ENCODE data around the gene ARHGAP24. TPM values are rescaled to one million over a fixed set of nuclear protein-coding genes. Genes with fewer than 3 reads are reported as not detected.

The ARHGAP24 gene
- total and polyA plus RNA-seq, 3 experiments from 2014 or later, result not detected

- H3K4me1 Mint-ChIP-seq, result no peaks in the 10 kb centered on the region
- peaks cover 5 to 22% (median 14%) of the 10 kb centered on the region in 5 donors for H3K9me3 Mint-ChIP-seq
- no peaks in the 10 kb centered on the region for H3K27me3 Mint-ChIP-seq
- H3K4me3 Mint-ChIP-seq, result no peak overlapping the region
- H3K27ac Mint-ChIP-seq, result no peak overlapping the region
- Histone ChIP-seq H3K36me3 (ENCODE audit: insufficient read depth, low read length) (no peaks in the 10 kb centered on the region), H3K9me3 (ENCODE audit: low read length) (no peaks in the 10 kb centered on the region), H3K27me3 (ENCODE audit: insufficient read depth, low read length, poor library complexity, severe bottlenecking) (no peaks in the 10 kb centered on the region), H3K27ac (ENCODE audit: low read depth, low read length) (no peak overlapping the region), H3K4me3 (ENCODE audit: low read length) (no peak overlapping the region), H3K4me1 (ENCODE audit: insufficient read depth, low read length) (no peaks in the 10 kb centered on the region)
- no peak for DNase-seq
- H3K36me3 Mint-ChIP-seq, result peaks cover 0 to 2% (median 0%) of the 10 kb centered on the region in 3 donors
- ChIA-PET POLR2A (no interaction called here), CTCF (no interaction called here)
Measured at GRCh38 chr4:85701861-85702321, 226.9 kb downstream of the ARHGAP24 start.

DNA sequence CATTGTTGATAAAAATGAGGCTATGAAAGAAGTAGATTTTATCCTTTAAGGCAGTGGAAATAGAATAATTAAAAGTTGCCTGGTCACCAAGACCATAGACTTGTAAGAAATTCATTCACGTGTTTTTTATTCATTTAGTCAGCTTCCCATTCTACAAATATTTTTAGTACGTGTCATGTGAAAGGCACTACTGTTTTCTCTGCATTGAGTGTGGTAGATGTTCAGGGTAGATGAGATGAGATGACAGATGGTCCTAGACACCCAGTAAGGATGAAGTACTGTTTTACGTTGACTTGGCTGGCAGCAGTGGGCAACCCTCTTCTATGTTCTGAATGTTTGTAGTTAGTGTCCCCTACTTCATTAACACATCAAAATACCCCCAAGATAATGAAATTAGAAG lies 228.1 kb downstream of the ARHGAP24 start:
- Histone ChIP-seq H3K4me1 (ENCODE audit: insufficient read depth, low read length) (no peaks in the 10 kb centered on the region), H3K27me3 (ENCODE audit: insufficient read depth, low read length, poor library complexity, severe bottlenecking) (no peaks in the 10 kb centered on the region), H3K4me3 (ENCODE audit: low read length) (no peak overlapping the region), H3K9me3 (ENCODE audit: low read length) (no peaks in the 10 kb centered on the region), H3K36me3 (ENCODE audit: insufficient read depth, low read length) (no peaks in the 10 kb centered on the region), H3K27ac (ENCODE audit: low read depth, low read length) (no peak overlapping the region)
- ChIA-PET POLR2A (no interaction called here), CTCF (no interaction called here)
- Mint-ChIP-seq H3K36me3 (no peaks in the 10 kb centered on the region), H3K27ac (no peak overlapping the region), H3K27me3 (no peaks in the 10 kb centered on the region), H3K4me1 (no peaks in the 10 kb centered on the region), H3K9me3 (peaks cover 4 to 20% (median 11%) of the 10 kb centered on the region in 5 donors), H3K4me3 (no peak overlapping the region)
- no peak for DNase-seq

- no peak for DNase-seq
- Histone ChIP-seq H3K4me3 (ENCODE audit: low read length) (no peak overlapping the region), H3K9me3 (ENCODE audit: low read length) (no peaks in the 10 kb centered on the region), H3K27ac (ENCODE audit: low read depth, low read length) (no peak overlapping the region), H3K36me3 (ENCODE audit: insufficient read depth, low read length) (no peaks in the 10 kb centered on the region), H3K27me3 (ENCODE audit: insufficient read depth, low read length, poor library complexity, severe bottlenecking) (no peaks in the 10 kb centered on the region), H3K4me1 (ENCODE audit: insufficient read depth, low read length) (no peaks in the 10 kb centered on the region)
- Mint-ChIP-seq H3K27ac (no peak overlapping the region), H3K4me3 (no peak overlapping the region), H3K4me1 (no peaks in the 10 kb centered on the region), H3K36me3 (no peaks in the 10 kb centered on the region), H3K9me3 (peaks cover 2 to 9% (median 3%) of the 10 kb centered on the region in 5 donors), H3K27me3 (no peaks in the 10 kb centered on the region)
- POLR2A ChIA-PET, result no interaction called here
- CTCF ChIA-PET, result no interaction called here
Measured at GRCh38 chr4:85707611-85708010, 232.7 kb downstream of the ARHGAP24 start.

DNA sequence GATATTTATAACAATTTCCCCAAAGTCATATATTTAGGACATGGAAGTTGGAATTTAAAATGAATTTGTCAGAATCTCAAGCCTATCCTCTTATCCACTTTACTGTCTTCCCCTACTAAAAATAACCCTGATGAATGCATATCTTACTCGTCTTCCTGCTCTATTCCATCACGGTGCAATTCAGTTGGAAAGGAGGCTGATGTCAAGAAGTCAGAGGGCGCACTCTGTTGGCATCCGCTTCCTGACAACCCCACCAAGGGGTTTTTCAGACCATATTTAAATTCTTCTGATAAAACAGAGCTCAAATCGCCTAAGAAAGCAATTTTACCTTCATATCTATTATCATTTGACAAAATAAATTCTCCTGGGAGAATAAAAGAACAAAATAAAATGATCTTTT lies 233.5 kb downstream of the ARHGAP24 start:
- no peak overlapping the region for H3K27ac Mint-ChIP-seq

DNA sequence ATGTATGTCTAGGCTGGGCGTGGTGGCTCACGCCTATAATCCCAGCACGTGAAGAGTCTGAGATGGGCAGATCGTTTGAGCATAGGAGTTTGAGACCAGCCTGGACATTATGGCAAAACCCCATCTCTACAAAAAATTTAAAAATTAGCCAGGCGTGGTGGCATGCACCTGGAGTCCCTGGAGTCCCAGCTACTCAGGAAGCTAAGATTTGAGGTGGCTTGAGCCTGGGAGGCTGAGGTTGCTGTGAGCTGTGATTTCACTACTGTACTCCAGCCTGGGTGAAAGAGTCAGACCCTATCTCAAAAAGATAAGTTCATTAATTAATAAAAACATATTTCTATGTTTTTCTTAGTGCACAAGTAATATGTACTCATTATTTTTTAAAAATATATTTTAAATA lies 238.1 kb downstream of the ARHGAP24 start:
- Mint-ChIP-seq H3K27me3 (no peaks in the 10 kb centered on the region), H3K27ac (no peak overlapping the region), H3K4me1 (no peaks in the 10 kb centered on the region), H3K9me3 (peaks cover 0 to 4% (median 2%) of the 10 kb centered on the region in 5 donors), H3K36me3 (no peaks in the 10 kb centered on the region), H3K4me3 (no peak overlapping the region)
- DNase-seq, result no peak
- CTCF ChIA-PET, result no interaction called here
- no peaks in the 10 kb centered on the region for H3K9me3 ChIP-seq (ENCODE audit: low read length)
- POLR2A ChIA-PET, result no interaction called here
- no peak overlapping the region for H3K4me3 ChIP-seq (ENCODE audit: low read length)
- no peaks in the 10 kb centered on the region for H3K27me3 ChIP-seq (ENCODE audit: insufficient read depth, low read length, poor library complexity, severe bottlenecking)
- no peaks in the 10 kb centered on the region for H3K36me3 ChIP-seq (ENCODE audit: insufficient read depth, low read length)
- H3K27ac ChIP-seq (ENCODE audit: low read depth, low read length), result no peak overlapping the region
- H3K4me1 ChIP-seq (ENCODE audit: insufficient read depth, low read length), result no peaks in the 10 kb centered on the region

More for the DNA sequence above, 233.5 kb downstream of the ARHGAP24 start:
- Mint-ChIP-seq H3K9me3 (peaks cover 2 to 7% (median 3%) of the 10 kb centered on the region in 5 donors), H3K4me3 (no peak overlapping the region), H3K4me1 (no peaks in the 10 kb centered on the region), H3K27me3 (no peaks in the 10 kb centered on the region), H3K36me3 (no peaks in the 10 kb centered on the region)
- no peak overlapping the region for H3K27ac ChIP-seq (ENCODE audit: low read depth, low read length)
- H3K9me3 ChIP-seq (ENCODE audit: low read length), result no peaks in the 10 kb centered on the region
- no peaks in the 10 kb centered on the region for H3K36me3 ChIP-seq (ENCODE audit: insufficient read depth, low read length)
- no peak for DNase-seq
- no peak overlapping the region for H3K4me3 ChIP-seq (ENCODE audit: low read length)
- no peaks in the 10 kb centered on the region for H3K27me3 ChIP-seq (ENCODE audit: insufficient read depth, low read length, poor library complexity, severe bottlenecking)
- POLR2A ChIA-PET, result no interaction called here
- CTCF ChIA-PET, result no interaction called here
- H3K4me1 ChIP-seq (ENCODE audit: insufficient read depth, low read length), result no peaks in the 10 kb centered on the region

- Mint-ChIP-seq H3K4me1 (no peaks in the 10 kb centered on the region), H3K27me3 (no peaks in the 10 kb centered on the region), H3K9me3 (peaks cover 1 to 12% (median 3%) of the 10 kb centered on the region in 5 donors), H3K27ac (no peak overlapping the region), H3K36me3 (no peaks in the 10 kb centered on the region), H3K4me3 (no peak overlapping the region)
- POLR2A ChIA-PET, result no interaction called here
- no peaks in the 10 kb centered on the region for H3K27me3 ChIP-seq (ENCODE audit: insufficient read depth, low read length, poor library complexity, severe bottlenecking)
- CTCF ChIA-PET, result no interaction called here
- H3K27ac ChIP-seq (ENCODE audit: low read depth, low read length), result no peak overlapping the region
- no peaks in the 10 kb centered on the region for H3K9me3 ChIP-seq (ENCODE audit: low read length)
- no peaks in the 10 kb centered on the region for H3K36me3 ChIP-seq (ENCODE audit: insufficient read depth, low read length)
- no peak for DNase-seq
- H3K4me3 ChIP-seq (ENCODE audit: low read length), result no peak overlapping the region
- H3K4me1 ChIP-seq (ENCODE audit: insufficient read depth, low read length), result no peaks in the 10 kb centered on the region
Measured at GRCh38 chr4:85715991-85716737, 241.2 kb downstream of the ARHGAP24 start.

GRCh38 chr4:85717351-85717750 lies 242.4 kb downstream of the ARHGAP24 start:
- no peak for DNase-seq
- Mint-ChIP-seq H3K36me3 (no peaks in the 10 kb centered on the region), H3K4me1 (no peaks in the 10 kb centered on the region), H3K9me3 (peaks cover 1 to 12% (median 3%) of the 10 kb centered on the region in 5 donors), H3K27ac (no peak overlapping the region), H3K4me3 (no peak overlapping the region), H3K27me3 (no peaks in the 10 kb centered on the region)
- H3K9me3 ChIP-seq (ENCODE audit: low read length), result no peaks in the 10 kb centered on the region
- no peak overlapping the region for H3K4me3 ChIP-seq (ENCODE audit: low read length)
- H3K27me3 ChIP-seq (ENCODE audit: insufficient read depth, low read length, poor library complexity, severe bottlenecking), result no peaks in the 10 kb centered on the region
- H3K4me1 ChIP-seq (ENCODE audit: insufficient read depth, low read length), result no peaks in the 10 kb centered on the region
- ChIA-PET CTCF (no interaction called here), POLR2A (no interaction called here)
- no peaks in the 10 kb centered on the region for H3K36me3 ChIP-seq (ENCODE audit: insufficient read depth, low read length)
- H3K27ac ChIP-seq (ENCODE audit: low read depth, low read length), result no peak overlapping the region

DNA sequence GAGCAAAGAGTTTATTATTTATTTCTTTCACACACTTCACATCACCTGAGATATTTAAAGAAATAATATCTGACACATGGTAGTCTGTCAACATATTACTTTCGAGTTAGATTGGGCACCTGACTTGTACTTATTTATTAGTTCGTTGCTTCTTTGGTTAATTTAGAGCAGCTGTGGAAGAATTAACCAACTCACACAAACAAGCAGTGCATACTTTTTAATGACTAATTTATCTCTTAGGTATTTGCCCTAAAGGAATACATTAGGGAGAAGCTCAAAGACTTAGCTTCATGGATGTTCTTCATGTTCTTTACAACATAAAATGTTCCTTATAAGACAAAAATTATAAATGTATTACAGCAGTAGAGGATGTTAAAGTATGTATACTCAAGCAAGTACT lies 242.9 kb downstream of the ARHGAP24 start:
- Mint-ChIP-seq H3K9me3 (peaks cover 1 to 12% (median 3%) of the 10 kb centered on the region in 5 donors), H3K27ac (no peak overlapping the region), H3K4me1 (no peaks in the 10 kb centered on the region), H3K36me3 (no peaks in the 10 kb centered on the region), H3K27me3 (no peaks in the 10 kb centered on the region), H3K4me3 (no peak overlapping the region)
- CTCF ChIA-PET, result no interaction called here
- Histone ChIP-seq H3K36me3 (ENCODE audit: insufficient read depth, low read length) (no peaks in the 10 kb centered on the region), H3K4me3 (ENCODE audit: low read length) (no peak overlapping the region), H3K27ac (ENCODE audit: low read depth, low read length) (no peak overlapping the region), H3K4me1 (ENCODE audit: insufficient read depth, low read length) (no peaks in the 10 kb centered on the region), H3K9me3 (ENCODE audit: low read length) (no peaks in the 10 kb centered on the region), H3K27me3 (ENCODE audit: insufficient read depth, low read length, poor library complexity, severe bottlenecking) (no peaks in the 10 kb centered on the region)
- DNase-seq, result no peak
- POLR2A ChIA-PET, result no interaction called here
